DND-41 (cell line): ENCODE results near the gene FAM50A.

Source experiments
- EZH2 ChIP-seq: IDR thresholded peaks from 3 replicates; pipeline ENCODE4 v1.6.1; 2012; ENCODE audit warnings: borderline replicate concordance, low read depth, mild to moderate bottlenecking, moderate library complexity, low read length, inconsistent platforms; ENCODE audit not compliant: severe bottlenecking
- TF ChIP-seq, protein P1 (sequence below): IDR thresholded peaks from 2 replicates; pipeline ENCODE4 v1.5.1; 2012; ENCODE audit warnings: borderline replicate concordance, low read length, moderate library complexity, mild to moderate bottlenecking; ENCODE audit not compliant: poor library complexity, severe bottlenecking; ENCODE audit errors: extremely low read depth

DNA sequence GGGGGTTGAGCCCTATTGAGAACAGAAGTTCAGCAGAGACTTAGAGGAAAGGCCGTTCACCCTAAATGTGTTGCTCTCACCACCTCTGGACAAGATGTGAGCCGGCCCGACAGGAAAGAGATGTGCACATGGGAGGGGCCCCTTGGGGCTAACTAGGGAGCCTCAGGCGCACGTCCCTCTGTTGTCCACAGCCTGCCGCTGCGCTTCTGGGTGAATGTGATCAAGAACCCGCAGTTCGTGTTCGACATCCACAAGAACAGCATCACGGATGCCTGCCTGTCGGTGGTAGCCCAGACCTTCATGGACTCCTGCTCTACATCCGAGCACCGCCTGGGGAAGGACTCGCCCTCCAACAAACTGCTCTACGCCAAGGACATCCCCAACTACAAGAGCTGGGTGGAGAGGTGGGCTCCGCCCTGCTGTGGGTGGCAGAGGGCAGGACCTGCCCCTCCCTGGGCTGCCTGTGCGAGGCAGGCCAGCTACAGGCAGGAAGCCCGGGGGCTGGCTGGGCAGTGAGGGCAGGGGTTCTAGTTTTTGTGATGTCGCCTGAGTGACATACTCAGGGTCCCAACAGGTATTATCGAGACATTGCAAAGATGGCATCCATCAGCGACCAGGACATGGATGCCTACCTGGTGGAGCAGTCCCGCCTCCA is 27.1 kb downstream of the FAM50A start:
- TF ChIP-seq, protein P1, sequence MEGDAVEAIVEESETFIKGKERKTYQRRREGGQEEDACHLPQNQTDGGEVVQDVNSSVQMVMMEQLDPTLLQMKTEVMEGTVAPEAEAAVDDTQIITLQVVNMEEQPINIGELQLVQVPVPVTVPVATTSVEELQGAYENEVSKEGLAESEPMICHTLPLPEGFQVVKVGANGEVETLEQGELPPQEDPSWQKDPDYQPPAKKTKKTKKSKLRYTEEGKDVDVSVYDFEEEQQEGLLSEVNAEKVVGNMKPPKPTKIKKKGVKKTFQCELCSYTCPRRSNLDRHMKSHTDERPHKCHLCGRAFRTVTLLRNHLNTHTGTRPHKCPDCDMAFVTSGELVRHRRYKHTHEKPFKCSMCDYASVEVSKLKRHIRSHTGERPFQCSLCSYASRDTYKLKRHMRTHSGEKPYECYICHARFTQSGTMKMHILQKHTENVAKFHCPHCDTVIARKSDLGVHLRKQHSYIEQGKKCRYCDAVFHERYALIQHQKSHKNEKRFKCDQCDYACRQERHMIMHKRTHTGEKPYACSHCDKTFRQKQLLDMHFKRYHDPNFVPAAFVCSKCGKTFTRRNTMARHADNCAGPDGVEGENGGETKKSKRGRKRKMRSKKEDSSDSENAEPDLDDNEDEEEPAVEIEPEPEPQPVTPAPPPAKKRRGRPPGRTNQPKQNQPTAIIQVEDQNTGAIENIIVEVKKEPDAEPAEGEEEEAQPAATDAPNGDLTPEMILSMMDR: no peak
- no peak for TF ChIP-seq EZH2
